Prostate gland (tissue), 2 donors: Measurements from ENCODE around the gene KDM4B. TPM values are rescaled to one million over a fixed set of nuclear protein-coding genes. Genes with fewer than 3 reads are reported as not detected.
A peak's percentile ranks its signal among the peaks of the same experiment; 100 is the strongest.

Source experiments
- DNase-seq: peaks from one replicate; pipeline ENCODE4 v3.0.0-alpha.2; 2019; ENCODE audit warnings: low spot score
- H3K27ac ChIP-seq, 2 donors: fragments of 200-600 bp; sonication (generic); 2 replicates each; pipeline ENCODE4 v1.5.1; 2017 to 2019
- H3K27me3 ChIP-seq: fragments of 200-600 bp; sonication (generic); replicated peaks from 2 replicates; pipeline ENCODE4 v1.5.1; 2019; ENCODE audit not compliant: insufficient read depth
- H3K36me3 ChIP-seq, 2 donors: fragments of 200-600 bp; sonication (generic); 1 replicate in 1 of 2; 2 replicates in 1 of 2; pipeline versions ENCODE4 v1.5.1 to v1.8.1; 2017 to 2019
- H3K4me1 ChIP-seq: fragments of 200-600 bp; sonication (generic); replicated peaks from 2 replicates; pipeline ENCODE4 v1.5.1; 2019
- H3K4me3 ChIP-seq, 2 donors: fragments of 200-600 bp; sonication (generic); 2 replicates each; pipeline ENCODE4 v1.5.1; 2017 to 2019
- H3K9me3 ChIP-seq: fragments of 200-600 bp; sonication (generic); 2 replicates; pipeline ENCODE4 v1.5.1; 2017
- CTCF ChIP-seq, 4 experiments: fragments of 200-600 bp in 2 of 4; fragments of 450-650 bp in 2 of 4; sonication (generic) in 2 of 4; IDR thresholded peaks; 1 replicate in 3 of 4; 2 replicates in 1 of 4; pipeline ENCODE4 v1.5.1; 2016 to 2019; ENCODE audit warnings: antibody characterized with exemption in 4 of 4, mild to moderate bottlenecking in 2 of 4, moderate library complexity in 2 of 4
- POLR2A ChIP-seq: fragments of 450-650 bp; IDR thresholded peaks from one replicate; pipeline ENCODE4 v1.6.1; 2016; ENCODE audit warnings: antibody characterized with exemption, mild to moderate bottlenecking
- POLR2AphosphoS5 ChIP-seq: sonication (generic); formaldehyde crosslinking; IDR thresholded peaks from one replicate; pipeline ENCODE4 v1.6.1; 2017; ENCODE audit warnings: antibody characterized with exemption
- WGBS: methylation state at CpG from one replicate; pipeline ENCODE4 v1.1.5; 2018; 5-methylcytosine and 5-hydroxymethylcytosine counted together
- intact Hi-C: fragments of 100-400 bp; cut with DNase I; formaldehyde crosslinking; loops from one replicate; pipeline ENCODE4 v1.14.2; 2022
- total RNA-seq, 2 donors: library from RNA; depleted of rRNA; stranded (reverse); fragments of >200 nt; gene quantifications; one replicate each; pipeline ENCODE4 v1.1.0, GENCODE V29; 2016

Gene KDM4B
- total RNA-seq, 2 donors from 2014 or later = 74.6 to 136 TPM

- no peaks in the 10 kb centered on the region for H3K36me3 ChIP-seq
- TF ChIP-seq POLR2A (no peak), POLR2AphosphoS5 (peak; percentile 97), CTCF (IDR thresholded peaks at IDR 0.05) (peak; percentile 24 to 59 (median 56))
- H3K27ac ChIP-seq = peak overlapping the region; percentile 90 to 92
- no peaks in the 10 kb centered on the region for H3K27me3 ChIP-seq
- 8% methylated on average over 33 of the region's 33 CpGs for WGBS
- DNase-seq = peak; percentile 95
- intact Hi-C loops = no loop called here
- peak overlapping the region in 1 of 2 donors; percentile 19 for H3K4me3 ChIP-seq
- peaks cover 39% of the 10 kb centered on the region for H3K4me1 ChIP-seq
- no peaks in the 10 kb centered on the region for H3K9me3 ChIP-seq
These were observed 7.7 kb downstream of the KDM4B start for GRCh38 chr19:4976401-4977298.

GRCh38 chr19:4977299-4978174, 8.6 kb downstream of the KDM4B start:
- H3K9me3 ChIP-seq = no peaks in the 10 kb centered on the region
- no peaks in the 10 kb centered on the region for H3K36me3 ChIP-seq
- H3K4me3 ChIP-seq = peak overlapping the region in 1 of 2 donors; percentile 19
- peak; percentile 10 for TF ChIP-seq POLR2AphosphoS5
- peak in 1 of 4 experiments; percentile 6 for TF ChIP-seq CTCF (IDR thresholded peaks at IDR 0.05)
- no peak for TF ChIP-seq POLR2A
- H3K4me1 ChIP-seq = peaks cover 32% of the 10 kb centered on the region
- no peaks in the 10 kb centered on the region for H3K27me3 ChIP-seq
- WGBS = 42% methylated on average over 31 of the region's 36 CpGs
- intact Hi-C loops = no loop called here
- DNase-seq = no peak
- H3K27ac ChIP-seq = peak overlapping the region; percentile 90 to 92

- Histone ChIP-seq H3K27me3 (no peaks in the 10 kb centered on the region), H3K4me3 (no peak overlapping the region), H3K27ac (peak overlapping the region; percentile 50 to 92), H3K9me3 (no peaks in the 10 kb centered on the region), H3K36me3 (no peaks in the 10 kb centered on the region), H3K4me1 (peaks cover 31% of the 10 kb centered on the region)
- DNase-seq = no peak
- WGBS = 90% methylated on average over 8 of the region's 8 CpGs
- intact Hi-C loops = no loop called here
- TF ChIP-seq CTCF (IDR thresholded peaks at IDR 0.05) (no peak), POLR2A (no peak), POLR2AphosphoS5 (no peak)
These were observed 10.4 kb downstream of the KDM4B start for GRCh38 chr19:4979211-4979807.

GRCh38 chr19:4980067-4980466, 11.2 kb downstream of the KDM4B start:
- WGBS = 81% methylated on average over 3 of the region's 3 CpGs
- no peak overlapping the region for H3K4me3 ChIP-seq
- no peaks in the 10 kb centered on the region for H3K9me3 ChIP-seq
- intact Hi-C loops = no loop called here
- no peak overlapping the region for H3K27ac ChIP-seq
- H3K27me3 ChIP-seq = no peaks in the 10 kb centered on the region
- TF ChIP-seq POLR2A (no peak), POLR2AphosphoS5 (no peak), CTCF (IDR thresholded peaks at IDR 0.05) (no peak)
- H3K36me3 ChIP-seq = no peaks in the 10 kb centered on the region
- peaks cover 31% of the 10 kb centered on the region for H3K4me1 ChIP-seq
- no peak for DNase-seq
